Mesodermal cell (in vitro differentiated cells): Measurements from ENCODE around the gene SLC6A4.
"Not testable (repeated sequence)": the region's sequence is repeated elsewhere in the genome, so short reads cannot be mapped to it uniquely, and the experiment has no call there.

Experiments used
- H3K27ac ChIP-seq: 2 replicates; pipeline ENCODE4 v1.7.0; 2013; ENCODE audit warnings: mild to moderate bottlenecking, low read depth, low read length, moderate library complexity; ENCODE audit not compliant: severe bottlenecking
- H3K36me3 ChIP-seq: 2 replicates; pipeline ENCODE4 v1.7.1; 2013; ENCODE audit warnings: mild to moderate bottlenecking, low read length, moderate library complexity; ENCODE audit not compliant: control insufficient read depth, insufficient read depth
- H3K4me1 ChIP-seq: one replicate; pipeline ENCODE4 v1.7.1; 2013; ENCODE audit warnings: mild to moderate bottlenecking, low read length; ENCODE audit not compliant: insufficient read depth, control insufficient read depth, poor library complexity, severe bottlenecking
- H3K4me3 ChIP-seq: 2 replicates; pipeline ENCODE4 v1.7.0; 2013; ENCODE audit warnings: low read length, control low read depth, mild to moderate bottlenecking; ENCODE audit not compliant: insufficient read depth, poor library complexity, severe bottlenecking; ENCODE audit errors: extremely low read depth
- H3K9me3 ChIP-seq: 2 replicates; pipeline ENCODE4 v1.7.1; 2013; ENCODE audit warnings: mild to moderate bottlenecking, low read length, moderate library complexity; ENCODE audit not compliant: control insufficient read depth
- WGBS, 2 experiments: methylation state at CpG; one replicate each; pipeline ENCODE4 v1.1.5; 2013; ENCODE audit warnings: missing lambda C conversion rate in 2 of 2; ENCODE audit not compliant: insufficient coverage in 2 of 2; 5-methylcytosine and 5-hydroxymethylcytosine counted together

SLC6A4 gene

DNA sequence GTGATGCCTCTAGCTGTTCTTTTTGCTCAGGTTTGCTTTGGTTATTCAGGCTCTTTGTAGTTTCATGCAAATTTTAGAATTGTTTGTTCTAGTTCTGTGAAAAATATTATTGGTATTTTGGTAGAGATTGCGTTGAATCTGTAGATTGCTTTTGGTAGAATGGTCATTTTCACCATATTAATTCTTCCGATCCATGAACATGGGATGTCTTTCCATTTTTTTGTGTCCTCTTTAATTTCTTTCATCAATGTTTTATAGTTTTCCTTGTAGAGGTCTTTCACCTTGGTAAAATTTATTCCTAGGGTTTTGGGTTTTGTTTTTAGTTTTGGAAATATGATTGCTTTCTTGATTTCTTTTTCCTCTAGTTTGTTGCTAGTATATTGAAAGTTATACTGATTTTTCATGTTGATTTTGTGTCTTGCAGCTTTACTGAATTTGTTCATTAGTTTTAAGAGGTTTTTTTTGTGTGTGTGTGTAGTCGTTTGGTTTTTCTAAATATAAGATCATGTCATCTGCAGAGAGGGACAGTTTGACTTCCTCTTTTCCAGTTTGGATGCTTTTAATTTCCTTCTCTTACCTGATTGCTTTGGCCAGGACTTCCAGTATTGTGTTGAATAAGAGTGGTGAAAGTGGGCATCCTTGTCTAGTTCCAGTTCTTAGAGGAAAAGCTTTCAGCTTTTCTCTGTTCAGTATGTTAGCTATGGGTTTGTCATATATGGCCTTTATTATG lies 76.4 kb downstream of the SLC6A4 start:
- Histone ChIP-seq H3K36me3 (peaks cover 40% of the 10 kb centered on the region), H3K9me3 (peaks cover 7% of the 10 kb centered on the region), H3K4me3 (no peak overlapping the region), H3K4me1 (no peaks in the 10 kb centered on the region), H3K27ac (no peak overlapping the region)
- WGBS, 2 experiments, result 100% methylated on average over 1 of the region's 3 CpGs

GRCh38 chr17:30155389-30155788 lies 80.1 kb downstream of the SLC6A4 start:
- peaks cover 45% of the 10 kb centered on the region for H3K36me3 ChIP-seq
- peaks cover 7% of the 10 kb centered on the region for H3K9me3 ChIP-seq
- no peaks in the 10 kb centered on the region for H3K4me1 ChIP-seq
- no peak overlapping the region for H3K27ac ChIP-seq
- H3K4me3 ChIP-seq, result no peak overlapping the region
- WGBS, 2 experiments, result no CpG with 5 or more reads among the region's 2 CpGs

- Histone ChIP-seq H3K36me3 (peaks cover 40% of the 10 kb centered on the region), H3K27ac (no peak overlapping the region), H3K9me3 (peaks cover 2% of the 10 kb centered on the region), H3K4me3 (no peak overlapping the region), H3K4me1 (no peaks in the 10 kb centered on the region)
These were observed 82.0 kb downstream of the SLC6A4 start for GRCh38 chr17:30153463-30153862.

DNA sequence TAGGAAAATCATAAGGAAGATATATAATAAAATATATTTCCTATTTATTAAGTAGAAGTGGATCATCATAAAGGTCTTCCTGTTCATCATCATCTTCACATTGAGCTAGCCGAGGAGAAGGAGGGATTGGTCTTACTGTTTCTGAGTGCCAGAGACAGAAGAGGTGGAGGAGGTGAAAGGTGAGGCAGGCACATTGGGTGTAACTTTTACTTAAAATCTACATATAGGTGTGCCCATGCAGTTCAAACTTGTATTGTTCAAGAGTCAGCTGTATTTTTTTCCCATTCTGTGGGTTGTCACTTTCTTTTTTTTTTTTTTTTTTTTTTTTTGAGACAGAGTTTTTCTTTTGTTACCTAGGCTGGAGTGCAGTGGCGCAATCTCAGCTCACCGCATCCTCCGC lies 84.0 kb downstream of the SLC6A4 start:
- 100% methylated on average over 4 of the region's 4 CpGs; no CpG with 5 or more reads in 1 of the 2 experiments for WGBS, 2 experiments
- H3K4me1 ChIP-seq, result no peaks in the 10 kb centered on the region
- H3K4me3 ChIP-seq, result no peak overlapping the region
- no peaks in the 10 kb centered on the region for H3K9me3 ChIP-seq
- no peak overlapping the region for H3K27ac ChIP-seq
- peaks cover 23% of the 10 kb centered on the region for H3K36me3 ChIP-seq

DNA sequence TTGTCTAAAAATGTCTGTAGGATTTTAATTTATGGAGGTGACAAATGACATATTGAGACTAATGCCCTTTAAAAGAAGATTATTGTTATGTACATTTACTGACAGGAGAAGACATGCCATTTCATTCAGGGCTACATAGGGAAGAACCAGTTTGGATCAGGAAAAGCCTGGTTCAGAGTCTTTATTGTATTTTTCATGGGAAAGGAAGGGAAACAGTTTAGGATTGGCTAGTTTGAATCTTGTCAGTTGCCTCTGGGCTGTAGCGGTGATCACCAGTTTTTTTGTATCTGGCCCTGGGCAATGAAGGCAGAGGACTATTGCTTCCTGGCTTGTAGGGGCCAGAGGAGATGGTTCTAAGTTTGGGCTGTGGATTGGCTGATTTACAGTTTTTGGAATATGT lies 87.1 kb downstream of the SLC6A4 start:
- Histone ChIP-seq H3K9me3 (no peaks in the 10 kb centered on the region), H3K4me1 (no peaks in the 10 kb centered on the region), H3K27ac (no peak overlapping the region), H3K4me3 (no peak overlapping the region), H3K36me3 (peaks cover 14% of the 10 kb centered on the region)
- 100% methylated on average over 1 of the region's 1 CpG for WGBS, 2 experiments

GRCh38 chr17:30147860-30148259 lies 87.6 kb downstream of the SLC6A4 start:
- 87 to 88% methylated on average over 3 of the region's 6 CpGs for WGBS, 2 experiments
- H3K4me3 ChIP-seq, H3K4me1 ChIP-seq, H3K27ac ChIP-seq, H3K9me3 ChIP-seq: not testable (repeated sequence)
- H3K36me3 ChIP-seq, result peaks cover 14% of the 10 kb centered on the region
